GM23338 (cell line): Measurements from ENCODE around the gene YTHDF1. TPM values are rescaled to one million over a fixed set of nuclear protein-coding genes. Genes with fewer than 3 reads are reported as not detected.
"Not testable (repeated sequence)": the region's sequence is repeated elsewhere in the genome, so short reads cannot be mapped to it uniquely, and the experiment has no call there.

Experiments used
- ATAC-seq: fragments of 200-7000 bp; cut with Tn5 transposase; 3 replicates; pipeline ENCODE4 v1.9.1; 2020
- DNase-seq: peaks from one replicate; pipeline ENCODE4 v3.0.0-alpha.2; 2015; ENCODE audit warnings: low spot score
- H2AFZ ChIP-seq: fragments of 200-600 bp; sonication (generic); 2 replicates; pipeline ENCODE4 v1.8.0; 2016; ENCODE audit warnings: antibody characterized with exemption, mild to moderate bottlenecking, moderate library complexity
- H3F3A ChIP-seq: fragments of 200-600 bp; sonication (generic); replicated peaks from 2 replicates; pipeline ENCODE4 v1.8.0; 2017; ENCODE audit warnings: antibody characterized with exemption, mixed run types, low read depth
- H3K27ac ChIP-seq: fragments of 200-600 bp; sonication (generic); 2 replicates; pipeline ENCODE4 v1.6.1; 2016; ENCODE audit warnings: low read depth
- H3K27me3 ChIP-seq: fragments of 200-600 bp; sonication (generic); 2 replicates; pipeline ENCODE4 v1.8.0; 2016; ENCODE audit warnings: mild to moderate bottlenecking, mixed run types, moderate library complexity; ENCODE audit not compliant: insufficient read depth
- H3K36me3 ChIP-seq: fragments of 200-600 bp; sonication (generic); 2 replicates; pipeline ENCODE4 v1.8.0; 2016; ENCODE audit warnings: mild to moderate bottlenecking; ENCODE audit not compliant: insufficient read depth
- H3K4me1 ChIP-seq: fragments of 200-600 bp; sonication (generic); 2 replicates; pipeline ENCODE4 v1.8.0; 2016; ENCODE audit warnings: mild to moderate bottlenecking, moderate library complexity; ENCODE audit not compliant: insufficient read depth
- H3K4me2 ChIP-seq: fragments of 200-600 bp; sonication (generic); 2 replicates; pipeline ENCODE4 v1.7.1; 2017; ENCODE audit warnings: mixed run types
- H3K4me3 ChIP-seq: fragments of 200-600 bp; sonication (generic); 2 replicates; pipeline ENCODE4 v1.6.1; 2016; ENCODE audit warnings: mixed run types
- H3K79me2 ChIP-seq: fragments of 200-600 bp; sonication (generic); replicated peaks from 2 replicates; pipeline ENCODE4 v1.8.0; 2017; ENCODE audit warnings: mild to moderate bottlenecking; ENCODE audit not compliant: insufficient read depth
- H3K9me2 ChIP-seq: fragments of 200-600 bp; sonication (generic); 2 replicates; pipeline ENCODE4 v1.8.0; 2017; ENCODE audit not compliant: insufficient read depth
- H4K20me1 ChIP-seq: fragments of 200-600 bp; sonication (generic); replicated peaks from 2 replicates; pipeline ENCODE4 v1.8.0; 2017; ENCODE audit warnings: mild to moderate bottlenecking; ENCODE audit not compliant: insufficient read depth
- H3K27ac Mint-ChIP-seq: 2 replicates; pipeline ENCODE4 v1.8.0; 2020; ENCODE audit warnings: inconsistent platforms, mild to moderate bottlenecking, moderate library complexity, mixed read lengths
- H3K27me3 Mint-ChIP-seq: 3 replicates; pipeline ENCODE4 v1.8.0; 2022; ENCODE audit warnings: low read depth, mild to moderate bottlenecking, moderate library complexity, mixed read lengths, inconsistent platforms; ENCODE audit not compliant: insufficient read depth, poor library complexity
- H3K36me3 Mint-ChIP-seq: 3 replicates; pipeline ENCODE4 v1.8.0; 2021; ENCODE audit warnings: low read depth, mild to moderate bottlenecking, inconsistent platforms, moderate library complexity, mixed read lengths
- H3K4me1 Mint-ChIP-seq: 3 replicates; pipeline ENCODE4 v1.8.0; 2020; ENCODE audit warnings: mild to moderate bottlenecking, inconsistent platforms, mixed read lengths
- H3K4me3 Mint-ChIP-seq: 3 replicates; pipeline ENCODE4 v1.8.0; 2021; ENCODE audit warnings: moderate library complexity, mild to moderate bottlenecking, inconsistent platforms, mixed read lengths
- H3K9me3 Mint-ChIP-seq: 3 replicates; pipeline ENCODE4 v1.8.0; 2020; ENCODE audit warnings: moderate library complexity, mild to moderate bottlenecking, inconsistent platforms, mixed read lengths
- ZNF462 ChIP-seq: fragments of 250-450 bp; sonication (Bioruptor Pico); IDR thresholded peaks from 2 replicates; pipeline ENCODE4 v1.5.0; 2020; ENCODE audit warnings: mild to moderate bottlenecking, moderate library complexity
- polyA plus RNA-seq: library from polyadenylated mRNA; unstranded; fragments of >200 nt; fragmentation: Nextera tagmentation; extraction: Ambion mirVana; gene quantifications from 2 replicates; pipeline ENCODE4 v1.2.1, GENCODE V29; 2016
- total RNA-seq: library from RNA; depleted of rRNA; stranded (reverse); fragments of >200 nt; shearing (Covaris generic); gene quantifications from 2 replicates; pipeline ENCODE4 v1.2.3, GENCODE V29; 2014
- TF ChIP-seq, protein P1 (sequence below), 2 experiments: fragments of 200-600 bp in 1 of 2; sonication (generic) in 1 of 2; conservative IDR thresholded peaks; 2 replicates each; pipeline versions ENCODE4 v1.5.1 to v1.6.1; 2016 to 2017; ENCODE audit warnings: antibody characterized with exemption in 2 of 2, low read depth in 2 of 2, mild to moderate bottlenecking in 2 of 2, moderate library complexity in 1 of 2

The YTHDF1 gene
- total and polyA plus RNA-seq, 2 experiments from 2014 or later = 30.9 to 64.3 TPM

DNA sequence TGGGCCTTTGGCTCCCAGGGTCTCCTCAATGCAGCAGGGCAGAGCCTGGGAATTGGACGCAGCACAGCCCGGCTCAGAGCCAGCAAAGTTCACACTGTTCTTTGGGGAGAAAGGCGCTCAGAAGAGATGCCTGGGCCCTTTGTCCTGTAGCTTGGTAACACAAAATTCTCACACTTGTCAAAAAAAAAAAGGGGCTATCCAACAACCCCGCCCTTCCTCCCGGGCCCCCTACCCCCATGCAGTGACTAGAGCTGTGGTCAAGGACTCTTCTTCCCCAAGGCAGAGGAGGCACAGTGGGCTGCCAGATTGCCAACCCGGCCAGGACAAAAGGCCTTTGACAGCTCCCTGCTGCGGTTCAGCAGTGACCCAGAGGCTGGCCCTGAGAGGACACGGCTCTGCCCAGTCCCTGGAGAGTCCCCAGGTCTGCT lies 36.4 kb upstream of the YTHDF1 start (continued):
- no peak for TF ChIP-seq ZNF462
- TF ChIP-seq, protein P1, sequence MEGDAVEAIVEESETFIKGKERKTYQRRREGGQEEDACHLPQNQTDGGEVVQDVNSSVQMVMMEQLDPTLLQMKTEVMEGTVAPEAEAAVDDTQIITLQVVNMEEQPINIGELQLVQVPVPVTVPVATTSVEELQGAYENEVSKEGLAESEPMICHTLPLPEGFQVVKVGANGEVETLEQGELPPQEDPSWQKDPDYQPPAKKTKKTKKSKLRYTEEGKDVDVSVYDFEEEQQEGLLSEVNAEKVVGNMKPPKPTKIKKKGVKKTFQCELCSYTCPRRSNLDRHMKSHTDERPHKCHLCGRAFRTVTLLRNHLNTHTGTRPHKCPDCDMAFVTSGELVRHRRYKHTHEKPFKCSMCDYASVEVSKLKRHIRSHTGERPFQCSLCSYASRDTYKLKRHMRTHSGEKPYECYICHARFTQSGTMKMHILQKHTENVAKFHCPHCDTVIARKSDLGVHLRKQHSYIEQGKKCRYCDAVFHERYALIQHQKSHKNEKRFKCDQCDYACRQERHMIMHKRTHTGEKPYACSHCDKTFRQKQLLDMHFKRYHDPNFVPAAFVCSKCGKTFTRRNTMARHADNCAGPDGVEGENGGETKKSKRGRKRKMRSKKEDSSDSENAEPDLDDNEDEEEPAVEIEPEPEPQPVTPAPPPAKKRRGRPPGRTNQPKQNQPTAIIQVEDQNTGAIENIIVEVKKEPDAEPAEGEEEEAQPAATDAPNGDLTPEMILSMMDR (conservative IDR thresholded peaks at IDR 0.05; ENCODE audit: low read depth in 2 of 2) = no peak

GRCh38 chr20:63251350-63251749 lies 35.4 kb upstream of the YTHDF1 start:
- not testable (repeated sequence) for H3K36me3 Mint-ChIP-seq, H3K4me3 ChIP-seq, ATAC-seq, H3K9me2 ChIP-seq, DNase-seq, H3K27ac ChIP-seq, H4K20me1 ChIP-seq, H3K9me3 Mint-ChIP-seq, H3F3A ChIP-seq, H2AFZ ChIP-seq, H3K79me2 ChIP-seq, H3K27ac Mint-ChIP-seq, H3K36me3 ChIP-seq, H3K4me3 Mint-ChIP-seq, H3K4me1 ChIP-seq, H3K4me2 ChIP-seq
- peaks cover 33% of the 10 kb centered on the region for H3K4me1 Mint-ChIP-seq
- peaks cover 37% of the 10 kb centered on the region for H3K27me3 Mint-ChIP-seq
- H3K27me3 ChIP-seq = peaks cover 40% of the 10 kb centered on the region
- TF ChIP-seq, protein P1 (conservative IDR thresholded peaks at IDR 0.05; ENCODE audit: low read depth in 2 of 2) = peak; percentile 35 to 61; a peak in 3 of 4 replicates
